ENCODE data around the gene OR5H1. TPM values are rescaled to one million over a fixed set of nuclear protein-coding genes. Genes with fewer than 3 reads are reported as not detected.

Gene OR5H1
- not detected in 2 replicates for total RNA-seq
- long read RNA-seq: 0 reads

DNA sequence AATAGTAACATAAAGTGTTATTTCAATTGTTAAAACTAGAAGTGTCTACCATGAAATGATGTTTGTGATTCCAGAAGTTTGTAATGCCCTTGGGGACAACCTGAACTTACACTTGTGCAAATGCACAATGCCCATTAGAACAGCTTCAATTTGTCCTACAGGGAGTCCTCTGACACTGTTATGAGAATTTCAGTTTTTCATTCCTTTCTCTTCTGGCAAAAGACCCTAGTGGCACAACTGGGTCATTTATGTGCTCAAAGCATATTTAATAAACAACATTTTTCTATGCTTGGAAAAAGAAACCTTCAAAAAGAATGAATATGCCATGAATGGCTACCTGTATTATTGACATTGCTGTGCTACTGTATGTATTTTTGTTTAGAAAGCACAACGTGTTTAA, at the start of gene OR5H1:
TSS of gene OR5H1 (plus strand) at position 301 of the 400 bp plus-strand sequence. CDS start 1,977 bp downstream, outside the sequence.
- no peaks in the 10 kb centered on the region for H3K9me3 Mint-ChIP-seq (ENCODE audit: low read depth)
- H3K27me3 Mint-ChIP-seq: no peaks in the 10 kb centered on the region
- DNase-seq (ENCODE audit: low spot score, unreplicated experiment): no peak
- H3K27ac Mint-ChIP-seq: no peak within 1 kb of the TSS
- H3K4me3 Mint-ChIP-seq (ENCODE audit: low read depth): no peak within 1 kb of the TSS
- H3K36me3 Mint-ChIP-seq (ENCODE audit: insufficient read depth): no peaks in the 10 kb centered on the region
- H3K4me1 Mint-ChIP-seq (ENCODE audit: low read depth): no peaks in the 10 kb centered on the region
- TF ChIP-seq CTCF (IDR thresholded peaks at IDR 0.05; ENCODE audit: unreplicated experiment): no peak

DNA sequence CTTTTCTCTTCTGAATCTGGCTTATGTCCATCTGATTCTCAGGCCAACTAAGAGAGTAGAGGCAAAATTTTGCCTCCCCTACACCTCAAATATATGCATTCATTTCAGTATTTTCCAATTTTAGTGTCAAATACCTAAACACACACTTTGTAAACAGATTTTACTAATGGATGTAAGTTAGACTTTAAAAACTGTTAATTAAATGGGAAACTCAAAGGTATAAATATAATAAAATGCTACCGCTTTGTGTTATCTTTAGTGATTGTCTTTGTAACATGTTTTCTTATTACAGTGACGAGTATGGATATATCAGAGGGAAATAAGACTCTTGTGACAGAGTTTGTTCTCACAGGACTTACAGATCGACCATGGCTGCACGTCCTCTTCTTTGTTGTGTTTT, 43.6 kb upstream of the OR5H1 start, which contains the start of gene OR5AC2:
TSS of gene OR5AC2 (plus strand) at position 301 of the 400 bp plus-strand sequence. CDS start at position 301, 0 bp downstream.
- Mint-ChIP-seq H3K36me3 (ENCODE audit: insufficient read depth) (no peaks in the 10 kb centered on the region), H3K4me1 (ENCODE audit: low read depth) (no peaks in the 10 kb centered on the region), H3K27me3 (no peaks in the 10 kb centered on the region), H3K4me3 (ENCODE audit: low read depth) (no peak within 1 kb of the TSS), H3K27ac (no peak within 1 kb of the TSS), H3K9me3 (ENCODE audit: low read depth) (no peaks in the 10 kb centered on the region)
- DNase-seq (ENCODE audit: low spot score, unreplicated experiment): no peak
- no peak for TF ChIP-seq CTCF (IDR thresholded peaks at IDR 0.05; ENCODE audit: unreplicated experiment)

GRCh38 chr3:98095882-98096281, 34.6 kb upstream of the OR5H1 start:
- H3K9me3 Mint-ChIP-seq (ENCODE audit: low read depth): no peaks in the 10 kb centered on the region
- no peak overlapping the region for H3K27ac Mint-ChIP-seq
- no peaks in the 10 kb centered on the region for H3K36me3 Mint-ChIP-seq (ENCODE audit: insufficient read depth)
- no peaks in the 10 kb centered on the region for H3K4me1 Mint-ChIP-seq (ENCODE audit: low read depth)
- no peak overlapping the region for H3K4me3 Mint-ChIP-seq (ENCODE audit: low read depth)
- DNase-seq (ENCODE audit: low spot score, unreplicated experiment): no peak
- H3K27me3 Mint-ChIP-seq: no peaks in the 10 kb centered on the region
- TF ChIP-seq CTCF (IDR thresholded peaks at IDR 0.05; ENCODE audit: unreplicated experiment): no peak

DNA sequence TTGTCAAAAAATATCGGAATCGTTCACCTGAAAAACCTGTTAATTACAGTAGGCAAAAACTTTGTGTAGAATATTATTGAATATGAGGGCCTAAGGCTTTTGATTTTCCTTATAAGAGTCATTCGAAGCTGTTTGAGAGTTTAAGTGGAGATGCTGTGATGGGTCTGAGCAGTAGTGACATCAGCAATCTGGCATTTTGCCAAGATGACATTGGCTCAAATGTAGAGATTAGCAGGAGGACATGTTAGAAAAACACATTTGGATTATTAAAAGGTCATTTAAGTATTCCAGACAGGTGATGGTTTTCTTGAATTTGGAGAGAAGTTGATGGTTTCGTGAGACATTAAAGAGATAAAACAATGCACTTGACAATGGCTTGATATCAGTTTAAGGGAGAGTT, 30.7 kb upstream of the OR5H1 start:
- Mint-ChIP-seq H3K4me3 (ENCODE audit: low read depth) (no peak overlapping the region), H3K36me3 (ENCODE audit: insufficient read depth) (no peaks in the 10 kb centered on the region), H3K27me3 (no peaks in the 10 kb centered on the region), H3K4me1 (ENCODE audit: low read depth) (no peaks in the 10 kb centered on the region), H3K27ac (no peak overlapping the region), H3K9me3 (ENCODE audit: low read depth) (no peaks in the 10 kb centered on the region)
- no peak for TF ChIP-seq CTCF (IDR thresholded peaks at IDR 0.05; ENCODE audit: unreplicated experiment)
- no peak for DNase-seq (ENCODE audit: low spot score, unreplicated experiment)

GRCh38 chr3:98108162-98108561, 22.4 kb upstream of the OR5H1 start:
- peaks cover 6% of the 10 kb centered on the region for H3K9me3 Mint-ChIP-seq (ENCODE audit: low read depth)
- no peak for TF ChIP-seq CTCF (IDR thresholded peaks at IDR 0.05; ENCODE audit: unreplicated experiment)
- H3K27ac Mint-ChIP-seq: no peak overlapping the region
- no peak overlapping the region for H3K4me3 Mint-ChIP-seq (ENCODE audit: low read depth)
- peaks cover 1% of the 10 kb centered on the region for H3K4me1 Mint-ChIP-seq (ENCODE audit: low read depth)
- DNase-seq (ENCODE audit: low spot score, unreplicated experiment): no peak
- H3K27me3 Mint-ChIP-seq: no peaks in the 10 kb centered on the region
- no peaks in the 10 kb centered on the region for H3K36me3 Mint-ChIP-seq (ENCODE audit: insufficient read depth)
